Glutamatergic neuron (in vitro differentiated cells): ENCODE data around the gene RFK. TPM values are rescaled to one million over a fixed set of nuclear protein-coding genes. Genes with fewer than 3 reads are reported as not detected.
"Not testable (repeated sequence)": the region's sequence is repeated elsewhere in the genome, so short reads cannot be mapped to it uniquely, and the experiment has no call there.

Experiments used
- DNase-seq: peaks from one replicate; pipeline ENCODE4 v3.0.0; 2022
- H3K27ac Mint-ChIP-seq: one replicate; pipeline ENCODE4 v1.8.0; 2020; ENCODE audit warnings: mild to moderate bottlenecking, mixed read lengths, inconsistent platforms; ENCODE audit not compliant: unreplicated experiment
- H3K27me3 Mint-ChIP-seq: one replicate; pipeline ENCODE4 v1.8.0; 2020; ENCODE audit warnings: mild to moderate bottlenecking, moderate library complexity, mixed read lengths, inconsistent platforms; ENCODE audit not compliant: unreplicated experiment
- H3K36me3 Mint-ChIP-seq: one replicate; pipeline ENCODE4 v1.8.0; 2020; ENCODE audit warnings: mild to moderate bottlenecking, mixed read lengths, inconsistent platforms; ENCODE audit not compliant: unreplicated experiment
- H3K4me1 Mint-ChIP-seq: one replicate; pipeline ENCODE4 v1.8.0; 2020; ENCODE audit warnings: mild to moderate bottlenecking, low read depth, mixed read lengths, inconsistent platforms; ENCODE audit not compliant: unreplicated experiment
- H3K4me3 Mint-ChIP-seq: one replicate; pipeline ENCODE4 v1.8.0; 2020; ENCODE audit warnings: mild to moderate bottlenecking, mixed read lengths, inconsistent platforms; ENCODE audit not compliant: unreplicated experiment
- H3K9me3 Mint-ChIP-seq: one replicate; pipeline ENCODE4 v1.8.0; 2020; ENCODE audit warnings: mild to moderate bottlenecking, moderate library complexity, mixed read lengths, inconsistent platforms; ENCODE audit not compliant: unreplicated experiment
- CTCF ChIP-seq: fragments of 200-600 bp; sonication (generic); IDR thresholded peaks from one replicate; pipeline ENCODE4 v1.5.0; 2021; ENCODE audit not compliant: partially characterized antibody, unreplicated experiment
- total RNA-seq: library from RNA; stranded (reverse); fragmentation: NEBNext Ultra II Directional; extraction: Animal tissue kit (Norgen Biotek cat#: 25700); gene quantifications from one replicate; pipeline ENCODE4 v1.2.1, GENCODE V29; 2021; ENCODE audit not compliant: unreplicated experiment

Gene RFK
- total RNA-seq, 1 donor from 2014 or later: 12.7 TPM

- Mint-ChIP-seq H3K36me3 (no peaks in the 10 kb centered on the region), H3K27ac (no peak overlapping the region), H3K4me3 (no peak overlapping the region), H3K27me3 (no peaks in the 10 kb centered on the region), H3K9me3 (no peaks in the 10 kb centered on the region), H3K4me1 (no peaks in the 10 kb centered on the region)
- no peak for TF ChIP-seq CTCF
- no peak for DNase-seq
Measured at GRCh38 chr9:76370396-76371023, 23.7 kb downstream of the RFK start.

- H3K4me1 Mint-ChIP-seq: no peaks in the 10 kb centered on the region
- no peaks in the 10 kb centered on the region for H3K36me3 Mint-ChIP-seq
- no peak overlapping the region for H3K4me3 Mint-ChIP-seq
- no peak for DNase-seq
- TF ChIP-seq CTCF: no peak
- H3K27ac Mint-ChIP-seq: no peak overlapping the region
- no peaks in the 10 kb centered on the region for H3K9me3 Mint-ChIP-seq
- H3K27me3 Mint-ChIP-seq: no peaks in the 10 kb centered on the region
Measured at GRCh38 chr9:76369583-76369982, 24.6 kb downstream of the RFK start.

GRCh38 chr9:76366275-76366674 is 28.0 kb downstream of the RFK start:
- H3K27me3 Mint-ChIP-seq: no peaks in the 10 kb centered on the region
- H3K9me3 Mint-ChIP-seq: no peaks in the 10 kb centered on the region
- TF ChIP-seq CTCF: no peak

GRCh38 chr9:76365028-76365427 is 29.2 kb downstream of the RFK start:
- H3K27ac Mint-ChIP-seq: no peak overlapping the region
- no peaks in the 10 kb centered on the region for H3K36me3 Mint-ChIP-seq
- H3K27me3 Mint-ChIP-seq: no peaks in the 10 kb centered on the region
- no peak for DNase-seq
- H3K9me3 Mint-ChIP-seq: no peaks in the 10 kb centered on the region
- no peak overlapping the region for H3K4me3 Mint-ChIP-seq
- H3K4me1 Mint-ChIP-seq: no peaks in the 10 kb centered on the region
- TF ChIP-seq CTCF: no peak

More at GRCh38 chr9:76366275-76366674, 28.0 kb downstream of the RFK start:
- H3K36me3 Mint-ChIP-seq: no peaks in the 10 kb centered on the region
- H3K4me3 Mint-ChIP-seq: no peak overlapping the region
- DNase-seq: no peak
- H3K4me1 Mint-ChIP-seq: no peaks in the 10 kb centered on the region
- H3K27ac Mint-ChIP-seq: no peak overlapping the region

- TF ChIP-seq CTCF: no peak
- Mint-ChIP-seq H3K4me3 (no peak overlapping the region), H3K36me3 (no peaks in the 10 kb centered on the region), H3K27ac (no peak overlapping the region), H3K4me1 (no peaks in the 10 kb centered on the region), H3K27me3 (no peaks in the 10 kb centered on the region), H3K9me3 (no peaks in the 10 kb centered on the region)
- DNase-seq: no peak
Measured at GRCh38 chr9:76363032-76363395, 31.2 kb downstream of the RFK start.

- H3K4me1 Mint-ChIP-seq, H3K4me3 Mint-ChIP-seq, H3K27me3 Mint-ChIP-seq, DNase-seq, H3K9me3 Mint-ChIP-seq, H3K27ac Mint-ChIP-seq, H3K36me3 Mint-ChIP-seq: not testable (repeated sequence)
Measured at GRCh38 chr9:76362332-76363031, 31.7 kb downstream of the RFK start.
